HepG2 (cell line): ENCODE data around the gene ABCB11. TPM values are rescaled to one million over a fixed set of nuclear protein-coding genes. Genes with fewer than 3 reads are reported as not detected.

ENCODE experiments used
- ATAC-seq: fragments of 200-7000 bp; cut with Tn5 transposase; 3 replicates; pipeline ENCODE4 v1.9.1; 2020; ENCODE audit warnings: mild to moderate bottlenecking, moderate library complexity
- BruUV-seq: library from RNA; stranded (reverse); fragments of 400-500 nt; replicated peaks from 2 replicates; lab custom pipeline; 2021; lab: Mats Ljungman, UMichigan
- CTCF ChIA-PET: fragments of 300-600 bp; formaldehyde crosslinking; extraction: SDS; loops from one replicate; lab custom pipeline; 2021; ENCODE audit warnings: low total read pairs, inconsistent platforms, low intra/inter-chr PET ratio; lab: Yijun Ruan, JAX
- POLR2A ChIA-PET: fragments of 350-600 bp; sonication (Branson Sonifier 250); formaldehyde crosslinking; loops from one replicate; lab custom pipeline; 2020; ENCODE audit warnings: antibody characterized with exemption, inconsistent platforms; lab: Yijun Ruan, JAX
- DNase-seq: peaks from one replicate; pipeline ENCODE4 v3.0.0-alpha.2; 2015; ENCODE audit warnings: low spot score
- FAIRE-seq: peaks from 3 replicates; lab custom pipeline; 2011; peaks lifted over from hg19 to GRCh38; lab: Jason Lieb, UNC
- H2AFZ ChIP-seq: one replicate; pipeline ENCODE4 v1.6.1; 2011; ENCODE audit warnings: low read length, inconsistent platforms
- H3K27ac ChIP-seq: fragments of 300-600 bp; 3 replicates; pipeline ENCODE4 v1.8.0; 2011; ENCODE audit warnings: mixed run types, mild to moderate bottlenecking, mixed read lengths, low read length, inconsistent platforms; ENCODE audit not compliant: insufficient read depth; ENCODE audit errors: extremely low read length
- H3K27me3 ChIP-seq, 2 experiments: fragments of 200-600 bp in 1 of 2; 2 replicates in 1 of 2; 3 replicates in 1 of 2; pipeline versions ENCODE4 v1.6.0 to v1.8.0; 2011; ENCODE audit warnings: low read length in 2 of 2, mild to moderate bottlenecking in 2 of 2, moderate library complexity in 2 of 2, inconsistent platforms in 1 of 2; ENCODE audit not compliant: insufficient read depth in 2 of 2, control insufficient read depth in 1 of 2
- H3K36me3 ChIP-seq, 2 experiments: fragments of 200-600 bp in 1 of 2; replicated peaks in 1 of 2; 2 replicates in 1 of 2; 3 replicates in 1 of 2; pipeline versions ENCODE4 v1.5.1 to v1.8.0; 2011; ENCODE audit warnings: low read length in 2 of 2, inconsistent platforms in 1 of 2; ENCODE audit not compliant: insufficient read depth in 2 of 2, control insufficient read depth in 1 of 2
- H3K4me1 ChIP-seq: 2 replicates; pipeline ENCODE4 v1.5.1; 2012; ENCODE audit warnings: low read length, inconsistent platforms; ENCODE audit not compliant: insufficient read depth
- H3K4me2 ChIP-seq: 2 replicates; pipeline ENCODE4 v1.6.0; 2011; ENCODE audit warnings: low read depth, low read length, inconsistent platforms
- H3K4me3 ChIP-seq, 3 experiments: fragments of 200-600 bp in 1 of 3; sonication (generic), shearing (Covaris generic) in 1 of 3; replicated peaks in 1 of 3; 2 replicates each; pipeline ENCODE4 v1.5.1; 2011 to 2016; ENCODE audit warnings: low read length in 3 of 3, inconsistent platforms in 2 of 3, low read depth in 2 of 3, mild to moderate bottlenecking in 2 of 3, control low read depth in 1 of 3, mixed read lengths in 1 of 3; ENCODE audit not compliant: insufficient read depth in 1 of 3
- H3K79me2 ChIP-seq: one replicate; pipeline ENCODE4 v1.6.1; 2011; ENCODE audit warnings: low read length, inconsistent platforms; ENCODE audit not compliant: insufficient read depth
- H3K9ac ChIP-seq: 2 replicates; pipeline ENCODE4 v1.6.0; 2011; ENCODE audit warnings: mild to moderate bottlenecking, low read depth, low read length, inconsistent platforms; ENCODE audit not compliant: insufficient read depth
- H3K9me3 ChIP-seq: 2 replicates; pipeline ENCODE4 v1.5.1; 2012; ENCODE audit warnings: mild to moderate bottlenecking, low read length
- H4K20me1 ChIP-seq: 2 replicates; pipeline ENCODE4 v1.6.0; 2011; ENCODE audit warnings: inconsistent platforms, mild to moderate bottlenecking, low read length, moderate library complexity; ENCODE audit not compliant: insufficient read depth
- CBX2 ChIP-seq, 2 experiments: fragments of 200-600 bp in 1 of 2; sonication (generic); formaldehyde crosslinking in 1 of 2; IDR thresholded peaks; 2 replicates each; pipeline versions ENCODE4 v1.7.0 to v1.8.1; 2018 to 2022; ENCODE audit warnings: low read depth in 2 of 2, low read length in 1 of 2, mild to moderate bottlenecking in 1 of 2, missing genetic modification reagents in 1 of 2
- CREB1 ChIP-seq, 2 experiments: fragments of 450-650 bp in 1 of 2; IDR thresholded peaks; 2 replicates each; pipeline ENCODE4 v1.6.1; 2016 to 2017; ENCODE audit warnings: control low read depth in 1 of 2, mild to moderate bottlenecking in 1 of 2, missing compliant biosample characterization in 1 of 2, missing genetic modification characterization in 1 of 2
- IRF2 ChIP-seq: IDR thresholded peaks from 2 replicates; pipeline ENCODE4 v1.6.1; 2018; ENCODE audit warnings: missing genetic modification reagents, missing compliant biosample characterization
- MEF2D ChIP-seq: sonication (generic); formaldehyde crosslinking; IDR thresholded peaks from 2 replicates; pipeline ENCODE4 v1.5.1; 2020; ENCODE audit warnings: mild to moderate bottlenecking, missing genetic modification reagents
- MEIS2 ChIP-seq: sonication (generic); formaldehyde crosslinking; IDR thresholded peaks from 2 replicates; pipeline ENCODE4 v1.9.0; 2021; ENCODE audit warnings: mild to moderate bottlenecking, missing genetic modification reagents
- TOPORS ChIP-seq: sonication (generic); formaldehyde crosslinking; IDR thresholded peaks from 2 replicates; pipeline ENCODE4 v1.8.0; 2023; ENCODE audit warnings: mild to moderate bottlenecking, missing genetic modification reagents
- TP53 ChIP-seq: sonication (generic); formaldehyde crosslinking; conservative IDR thresholded peaks from 2 replicates; pipeline ENCODE4 v1.4.0; 2020; ENCODE audit warnings: missing genetic modification reagents
- YEATS4 ChIP-seq: sonication (generic); formaldehyde crosslinking; IDR thresholded peaks from 2 replicates; pipeline ENCODE4 v1.4.0; 2020; ENCODE audit warnings: missing genetic modification reagents, borderline replicate concordance
- ZNF570 ChIP-seq: sonication (generic); formaldehyde crosslinking; IDR thresholded peaks from 2 replicates; pipeline ENCODE4 v1.4.0; 2020; ENCODE audit warnings: mild to moderate bottlenecking, missing genetic modification reagents, borderline replicate concordance
- ZNF747 ChIP-seq: sonication (generic); formaldehyde crosslinking; IDR thresholded peaks from 2 replicates; pipeline ENCODE4 v1.8.1; 2023; ENCODE audit warnings: missing genetic modification reagents, mild to moderate bottlenecking, borderline replicate concordance
- ZNF782 ChIP-seq: sonication (generic); formaldehyde crosslinking; IDR thresholded peaks from 2 replicates; pipeline ENCODE4 v1.4.0; 2020; ENCODE audit warnings: missing genetic modification reagents, mild to moderate bottlenecking, borderline replicate concordance
- ZUFSP ChIP-seq: sonication (generic); formaldehyde crosslinking; IDR thresholded peaks from 2 replicates; pipeline ENCODE4 v1.9.0; 2021; ENCODE audit warnings: missing genetic modification reagents, mild to moderate bottlenecking, borderline replicate concordance
- WGBS: methylation state at CpG from one replicate; pipeline ENCODE4 v1.1.6; 2017; ENCODE audit warnings: low lambda C conversion rate; 5-methylcytosine and 5-hydroxymethylcytosine counted together
- in situ Hi-C: cut with HindIII; loops from 2 replicates; pipeline ENCODE4 v1.10.0; 2017; ENCODE audit warnings: low pct_unique_long_range_greater_than_20kb; ENCODE audit not compliant: extremely low pct_ligation_motif_present
- intact Hi-C: fragments of 100-400 bp; cut with micrococcal nuclease; formaldehyde crosslinking; loops from one replicate; pipeline ENCODE4 v1.10.0; 2022; ENCODE audit not compliant: unreplicated experiment
- polyA plus RNA-seq, 8 experiments: library from polyadenylated mRNA; depleted of rRNA in 3 of 8; stranded (reverse) in 7 of 8; unstranded in 1 of 8; fragments of >200 nt; fragmentation: Illumina TruSeq in 4 of 8; extraction: Trizol in 4 of 8; gene quantifications; 2 replicates each; pipeline versions ENCODE4 v1.2.1 to v1.2.3, GENCODE V29; 2011 to 2016; ENCODE audit warnings: low read depth in 4 of 8, missing spikeins in 1 of 8, mixed read lengths in 1 of 8; ENCODE audit not compliant: insufficient read depth in 1 of 8
- total RNA-seq, 5 experiments: library from RNA; depleted of rRNA; stranded (reverse); fragments of >200 nt; fragmentation: Illumina TruSeq; extraction: Trizol; gene quantifications; 2 replicates each; pipeline ENCODE4 v1.2.3, GENCODE V29; 2016; ENCODE audit warnings: low read depth in 1 of 5
- TF ChIP-seq, protein P1 (sequence below): sonication (generic); formaldehyde crosslinking; IDR thresholded peaks from 2 replicates; pipeline ENCODE4 v1.8.1; 2023; ENCODE audit warnings: mild to moderate bottlenecking, missing genetic modification reagents
- TF ChIP-seq, protein P2 (sequence below): sonication (generic); formaldehyde crosslinking; IDR thresholded peaks from 2 replicates; pipeline ENCODE4 v1.4.0; 2020; ENCODE audit warnings: missing genetic modification reagents

ABCB11 gene
- total and polyA plus RNA-seq, 2 of the 13 experiments (the other 11 are each of a cell fraction or from before 2014, with no cell fraction given) = not detected

GRCh38 chr2:168934826-168935225, 96.3 kb downstream of the ABCB11 start:
- H2AFZ ChIP-seq = no peak overlapping the region
- H3K79me2 ChIP-seq = no peaks in the 10 kb centered on the region
- no peak for DNase-seq
- no peaks in the 10 kb centered on the region for H3K9me3 ChIP-seq
- no peak overlapping the region for H3K9ac ChIP-seq
- no peak overlapping the region for H3K4me3 ChIP-seq
- H3K27ac ChIP-seq = no peak overlapping the region
- no TSS peak for BruUV-seq
- WGBS = 16% methylated on average over 2 of the region's 2 CpGs
- H4K20me1 ChIP-seq = no peaks in the 10 kb centered on the region
- peaks cover 0 to 12% of the 10 kb centered on the region in 2 experiments; a peak in 2 of 5 replicates for H3K27me3 ChIP-seq
- no peak for ATAC-seq
- intact Hi-C loops (no loop called here), in situ Hi-C loops (no loop called here)
- no peak for FAIRE-seq
- no peaks in the 10 kb centered on the region for H3K36me3 ChIP-seq
- ChIA-PET CTCF (no interaction called here), POLR2A (no interaction called here)
- H3K4me2 ChIP-seq = no peak overlapping the region
- no peaks in the 10 kb centered on the region for H3K4me1 ChIP-seq
- TF ChIP-seq IRF2 (CRISPR knock-in tag) (no peak), ZNF570 (CRISPR knock-in tag) (no peak), TP53 (CRISPR knock-in tag) (no peak), ZUFSP (CRISPR knock-in tag) (no peak), TOPORS (CRISPR knock-in tag) (no peak), CBX2 (IDR thresholded peaks at IDR 0.05; ENCODE audit: low read depth, low read length) (no peak), CBX2 (CRISPR knock-in tag; IDR thresholded peaks at IDR 0.05; ENCODE audit: low read depth) (no peak), YEATS4 (no peak), CREB1 (IDR thresholded peaks at IDR 0.05) (no peak), CREB1 (CRISPR knock-in tag; IDR thresholded peaks at IDR 0.05) (no peak), ZNF782 (CRISPR knock-in tag) (no peak), ZNF747 (no peak), MEF2D (CRISPR knock-in tag) (no peak), MEIS2 (CRISPR knock-in tag) (no peak)
- TF ChIP-seq, protein P1, sequence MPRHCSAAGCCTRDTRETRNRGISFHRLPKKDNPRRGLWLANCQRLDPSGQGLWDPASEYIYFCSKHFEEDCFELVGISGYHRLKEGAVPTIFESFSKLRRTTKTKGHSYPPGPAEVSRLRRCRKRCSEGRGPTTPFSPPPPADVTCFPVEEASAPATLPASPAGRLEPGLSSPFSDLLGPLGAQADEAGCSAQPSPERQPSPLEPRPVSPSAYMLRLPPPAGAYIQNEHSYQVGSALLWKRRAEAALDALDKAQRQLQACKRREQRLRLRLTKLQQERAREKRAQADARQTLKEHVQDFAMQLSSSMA (CRISPR knock-in tag) = no peak
- TF ChIP-seq, protein P2, sequence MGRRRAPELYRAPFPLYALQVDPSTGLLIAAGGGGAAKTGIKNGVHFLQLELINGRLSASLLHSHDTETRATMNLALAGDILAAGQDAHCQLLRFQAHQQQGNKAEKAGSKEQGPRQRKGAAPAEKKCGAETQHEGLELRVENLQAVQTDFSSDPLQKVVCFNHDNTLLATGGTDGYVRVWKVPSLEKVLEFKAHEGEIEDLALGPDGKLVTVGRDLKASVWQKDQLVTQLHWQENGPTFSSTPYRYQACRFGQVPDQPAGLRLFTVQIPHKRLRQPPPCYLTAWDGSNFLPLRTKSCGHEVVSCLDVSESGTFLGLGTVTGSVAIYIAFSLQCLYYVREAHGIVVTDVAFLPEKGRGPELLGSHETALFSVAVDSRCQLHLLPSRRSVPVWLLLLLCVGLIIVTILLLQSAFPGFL (CRISPR knock-in tag) = no peak
